ENCODE results near the gene FSCN2. TPM values are rescaled to one million over a fixed set of nuclear protein-coding genes. Genes with fewer than 3 reads are reported as not detected.
A peak's percentile ranks its signal among the peaks of the same experiment; 100 is the strongest.

The FSCN2 gene
- total RNA-seq, 1 experiment from 2014 or later: 4.3 TPM

DNA sequence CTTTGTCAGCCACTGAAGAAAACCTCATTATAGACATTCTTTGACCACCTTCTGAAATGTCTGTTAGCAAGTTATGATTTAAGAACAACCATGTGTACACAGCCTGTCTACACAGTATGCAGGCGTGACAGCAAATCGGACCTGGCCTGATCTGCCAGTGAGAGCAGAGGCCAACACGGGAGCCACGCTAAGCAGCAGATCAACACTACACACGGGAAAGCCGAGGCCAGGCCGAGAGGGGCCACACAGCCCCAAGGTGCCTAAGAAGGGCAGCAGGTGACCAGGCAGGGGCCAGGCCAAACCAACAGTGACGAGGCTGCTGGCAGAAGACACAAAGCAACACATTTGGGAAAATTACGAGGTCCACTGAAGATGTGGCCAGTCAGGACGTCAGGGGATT lies 40.2 kb downstream of the FSCN2 start:
- Histone ChIP-seq H3K79me2 (ENCODE audit: low read depth) (peaks cover 12% of the 10 kb centered on the region; the same call in 1 of the 2 replicates), H3K4me3 (no peak overlapping the region), H3K4me2 (0 out of 2 replicates have a peak overlapping the region, but pooled peaks have one; percentile 88), H4K20me1 (ENCODE audit: insufficient read depth) (peaks cover 19% of the 10 kb centered on the region), H3K27me3 (ENCODE audit: insufficient read depth, low read depth) (no peaks in the 10 kb centered on the region), H3F3A (ENCODE audit: insufficient read depth, low read depth) (peaks cover 57% of the 10 kb centered on the region), H2AFZ (no peak overlapping the region), H3K9me3 (ENCODE audit: insufficient read depth, low read depth) (no peaks in the 10 kb centered on the region), H3K9me2 (ENCODE audit: insufficient read depth) (no peaks in the 10 kb centered on the region), H3K36me3 (ENCODE audit: low read depth) (peaks cover 3% of the 10 kb centered on the region), H3K27ac (0 out of 2 replicates have a peak overlapping the region, but pooled peaks have one; percentile 63), H3K4me1 (replicated peaks; ENCODE audit: insufficient read depth) (peaks cover 47% of the 10 kb centered on the region)
- DNase-seq: no peak
- POLR2A ChIA-PET (ENCODE audit: unreplicated experiment): interaction anchor here (0.6 kb wide), 1 partner anchor 11 kb away, joined by 3 read pairs; no protein-coding TSS in a partner anchor
- CTCF ChIA-PET: interaction anchor here (0.7 kb wide), 1 partner anchor 75 kb away, joined by 4 read pairs; no protein-coding TSS in a partner anchor
- TF ChIP-seq EZH2 (IDR thresholded peaks at IDR 0.05; ENCODE audit: low read depth): no peak
- TF ChIP-seq, protein P1, sequence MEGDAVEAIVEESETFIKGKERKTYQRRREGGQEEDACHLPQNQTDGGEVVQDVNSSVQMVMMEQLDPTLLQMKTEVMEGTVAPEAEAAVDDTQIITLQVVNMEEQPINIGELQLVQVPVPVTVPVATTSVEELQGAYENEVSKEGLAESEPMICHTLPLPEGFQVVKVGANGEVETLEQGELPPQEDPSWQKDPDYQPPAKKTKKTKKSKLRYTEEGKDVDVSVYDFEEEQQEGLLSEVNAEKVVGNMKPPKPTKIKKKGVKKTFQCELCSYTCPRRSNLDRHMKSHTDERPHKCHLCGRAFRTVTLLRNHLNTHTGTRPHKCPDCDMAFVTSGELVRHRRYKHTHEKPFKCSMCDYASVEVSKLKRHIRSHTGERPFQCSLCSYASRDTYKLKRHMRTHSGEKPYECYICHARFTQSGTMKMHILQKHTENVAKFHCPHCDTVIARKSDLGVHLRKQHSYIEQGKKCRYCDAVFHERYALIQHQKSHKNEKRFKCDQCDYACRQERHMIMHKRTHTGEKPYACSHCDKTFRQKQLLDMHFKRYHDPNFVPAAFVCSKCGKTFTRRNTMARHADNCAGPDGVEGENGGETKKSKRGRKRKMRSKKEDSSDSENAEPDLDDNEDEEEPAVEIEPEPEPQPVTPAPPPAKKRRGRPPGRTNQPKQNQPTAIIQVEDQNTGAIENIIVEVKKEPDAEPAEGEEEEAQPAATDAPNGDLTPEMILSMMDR (conservative IDR thresholded peaks at IDR 0.05): no peak
- intact Hi-C loops (cut with micrococcal nuclease; ENCODE audit: unreplicated experiment): loop anchor here (10.0 kb wide), 1 partner anchor 174 kb away; the partner anchor contains the start of gene BAHCC1
- BruUV-seq (replicated peaks): no TSS peak

DNA sequence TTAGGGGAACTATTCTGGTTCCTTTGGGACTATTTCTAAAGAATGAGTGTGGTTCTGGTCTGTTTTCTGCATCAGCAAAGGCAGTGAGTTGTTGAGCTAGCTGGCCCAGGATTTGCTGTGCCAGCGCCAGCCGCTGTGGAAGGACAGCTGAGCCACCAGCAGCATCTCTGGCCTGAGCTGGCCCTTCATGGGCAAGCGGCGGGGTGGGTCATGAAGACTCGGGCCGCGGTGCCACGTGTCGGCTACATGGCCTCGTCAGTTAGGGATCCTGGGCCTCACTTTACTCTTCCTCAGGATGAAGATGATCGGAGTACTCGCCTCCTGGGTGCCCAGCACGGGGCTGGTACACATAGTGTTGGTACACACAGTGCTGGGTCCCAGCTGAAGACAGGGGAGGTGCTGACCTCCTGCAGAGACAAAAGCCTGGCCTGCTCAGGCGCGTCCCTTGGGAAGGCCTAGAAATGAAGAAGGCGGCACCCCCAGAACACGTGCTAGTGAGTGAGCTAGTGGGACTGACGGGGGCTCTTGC lies 41.9 kb downstream of the FSCN2 start:
- H4K20me1 ChIP-seq (ENCODE audit: insufficient read depth): peaks cover 19% of the 10 kb centered on the region
- peaks cover 37% of the 10 kb centered on the region for H3K4me1 ChIP-seq (replicated peaks; ENCODE audit: insufficient read depth)
- peaks cover 46% of the 10 kb centered on the region for H3F3A ChIP-seq (ENCODE audit: insufficient read depth, low read depth)
- H3K27ac ChIP-seq: no peak overlapping the region
- H2AFZ ChIP-seq: no peak overlapping the region
- H3K27me3 ChIP-seq (ENCODE audit: insufficient read depth, low read depth): no peaks in the 10 kb centered on the region
- no peak overlapping the region for H3K4me2 ChIP-seq
- H3K9me3 ChIP-seq (ENCODE audit: insufficient read depth, low read depth): no peaks in the 10 kb centered on the region
- CTCF ChIA-PET: no interaction called here
- no peak overlapping the region for H3K4me3 ChIP-seq
- no peaks in the 10 kb centered on the region; the same call in 1 of the 2 replicates for H3K36me3 ChIP-seq (ENCODE audit: low read depth)
- BruUV-seq (replicated peaks): no TSS peak
- H3K9me2 ChIP-seq (ENCODE audit: insufficient read depth): no peaks in the 10 kb centered on the region
- peaks cover 22% of the 10 kb centered on the region; the same call in 1 of the 2 replicates for H3K79me2 ChIP-seq (ENCODE audit: low read depth)
- intact Hi-C loops (cut with micrococcal nuclease; ENCODE audit: unreplicated experiment): loop anchor here (10.0 kb wide), 1 partner anchor 175 kb away; the partner anchor contains the start of gene BAHCC1
- no peak for DNase-seq
- POLR2A ChIA-PET (ENCODE audit: unreplicated experiment): no interaction called here
- TF ChIP-seq, protein P1 (conservative IDR thresholded peaks at IDR 0.05): no peak
- TF ChIP-seq EZH2 (IDR thresholded peaks at IDR 0.05; ENCODE audit: low read depth): no peak

DNA sequence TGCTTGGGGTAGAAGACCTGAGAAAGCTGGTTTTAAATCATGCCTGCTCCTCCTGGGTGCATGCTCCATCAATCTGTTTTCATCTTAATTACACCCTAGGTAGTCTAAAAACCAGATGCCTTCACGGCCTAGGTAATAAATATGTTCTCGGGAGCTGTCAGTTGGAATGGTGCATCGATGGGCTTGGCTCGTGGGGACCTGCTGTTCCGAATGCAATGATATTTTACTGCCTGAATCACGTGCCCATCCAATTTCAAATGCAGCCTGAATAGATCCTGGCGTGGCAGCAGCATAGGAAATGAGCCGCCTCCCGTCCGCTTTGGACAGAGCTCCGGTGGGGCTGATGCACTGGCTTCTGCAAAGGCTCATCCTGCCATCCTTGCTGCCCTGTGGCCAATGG lies 42.8 kb downstream of the FSCN2 start:
- H3K27ac ChIP-seq: no peak overlapping the region
- POLR2A ChIA-PET (ENCODE audit: unreplicated experiment): interaction anchor here (0.7 kb wide), 1 partner anchor 176 kb away, joined by 3 read pairs; the partner anchor contains the start of gene BAHCC1
- CTCF ChIA-PET: no interaction called here
- H3K36me3 ChIP-seq (ENCODE audit: low read depth): no peaks in the 10 kb centered on the region; the same call in 1 of the 2 replicates
- no peaks in the 10 kb centered on the region for H3K9me2 ChIP-seq (ENCODE audit: insufficient read depth)
- no peak overlapping the region for H3K4me2 ChIP-seq
- peaks cover 37% of the 10 kb centered on the region for H3K4me1 ChIP-seq (replicated peaks; ENCODE audit: insufficient read depth)
- peaks cover 37% of the 10 kb centered on the region for H3F3A ChIP-seq (ENCODE audit: insufficient read depth, low read depth)
- no TSS peak for BruUV-seq (replicated peaks)
- no peak overlapping the region for H3K4me3 ChIP-seq
- H3K79me2 ChIP-seq (ENCODE audit: low read depth): peaks cover 24% of the 10 kb centered on the region; the same call in 1 of the 2 replicates
- peaks cover 22% of the 10 kb centered on the region for H4K20me1 ChIP-seq (ENCODE audit: insufficient read depth)
- H2AFZ ChIP-seq: no peak overlapping the region
- H3K27me3 ChIP-seq (ENCODE audit: insufficient read depth, low read depth): no peaks in the 10 kb centered on the region
- no peak for TF ChIP-seq EZH2 (IDR thresholded peaks at IDR 0.05; ENCODE audit: low read depth)
- TF ChIP-seq, protein P1 (conservative IDR thresholded peaks at IDR 0.05): no peak
- no peaks in the 10 kb centered on the region for H3K9me3 ChIP-seq (ENCODE audit: insufficient read depth, low read depth)
- intact Hi-C loops (cut with micrococcal nuclease; ENCODE audit: unreplicated experiment): no loop called here
- no peak for DNase-seq
